GM21786 (cell line): ENCODE measurements around the gene TMEM117.
A peak's percentile ranks its signal among the peaks of the same experiment; 100 is the strongest.
"Not testable (repeated sequence)": the region's sequence is repeated elsewhere in the genome, so short reads cannot be mapped to it uniquely, and the experiment has no call there.

ENCODE experiments used
- ATAC-seq: cut with Tn5 transposase; IDR thresholded peaks from one replicate; pipeline ENCODE4 v1.9.1; 2021; ENCODE audit not compliant: unreplicated experiment

The TMEM117 gene

DNA sequence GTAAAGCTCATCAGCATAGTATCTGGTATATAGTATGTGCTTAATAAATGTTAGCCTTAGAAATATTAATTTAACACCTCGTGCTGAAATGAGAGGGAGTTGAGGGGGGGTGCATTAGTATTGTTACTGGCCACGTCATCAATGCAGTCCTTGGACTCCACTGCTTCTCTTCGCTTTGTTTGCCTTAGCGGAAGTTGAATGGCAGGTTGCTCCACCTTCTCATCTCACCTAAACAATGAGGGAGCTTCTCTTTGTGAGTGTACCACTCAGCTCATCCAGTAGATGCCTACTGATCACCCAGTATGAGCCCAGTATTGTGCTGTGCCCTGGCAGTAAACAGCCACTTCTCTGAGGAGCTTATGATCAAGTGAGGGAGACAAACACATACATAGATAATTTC is 4.5 kb downstream of the TMEM117 start:
- ATAC-seq = no peak

DNA sequence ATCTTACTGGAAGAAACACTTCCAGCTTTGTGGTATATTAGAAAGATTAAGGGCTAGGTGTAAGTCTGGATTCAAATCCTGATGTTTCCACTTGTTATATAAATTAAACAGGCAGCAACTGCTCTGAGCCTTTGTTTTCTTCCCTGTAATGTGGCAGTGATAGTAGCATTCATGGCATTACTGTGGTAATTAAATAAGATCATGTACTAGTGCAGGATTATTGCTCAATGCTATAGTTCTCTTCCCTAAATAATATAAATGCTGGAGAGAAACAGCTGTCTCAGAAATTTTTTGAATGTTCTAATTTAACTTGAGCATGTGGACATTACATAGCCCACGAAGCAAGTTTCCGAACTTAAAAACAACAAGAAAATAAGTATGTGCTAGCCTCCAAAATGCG is 5.4 kb downstream of the TMEM117 start:
- no peak for ATAC-seq

DNA sequence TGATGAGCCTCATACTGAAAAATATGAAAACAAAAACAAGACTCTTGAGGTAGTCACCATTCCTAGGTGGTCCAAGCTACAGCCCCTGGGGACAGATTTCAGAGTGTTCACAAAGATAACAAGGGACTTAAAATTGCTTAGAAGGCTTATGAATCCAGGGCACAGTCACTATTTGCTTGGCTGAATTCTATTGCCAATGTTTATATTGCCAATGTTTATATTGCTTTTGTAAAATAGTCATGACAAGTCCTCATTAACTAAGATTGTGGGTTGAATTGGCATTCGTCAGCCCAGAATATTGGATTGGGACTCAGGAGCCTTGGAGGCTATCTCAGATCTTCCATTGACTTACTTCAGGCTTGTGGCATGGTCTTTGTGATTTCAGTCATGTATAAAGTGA is 6.4 kb downstream of the TMEM117 start:
- no peak for ATAC-seq

DNA sequence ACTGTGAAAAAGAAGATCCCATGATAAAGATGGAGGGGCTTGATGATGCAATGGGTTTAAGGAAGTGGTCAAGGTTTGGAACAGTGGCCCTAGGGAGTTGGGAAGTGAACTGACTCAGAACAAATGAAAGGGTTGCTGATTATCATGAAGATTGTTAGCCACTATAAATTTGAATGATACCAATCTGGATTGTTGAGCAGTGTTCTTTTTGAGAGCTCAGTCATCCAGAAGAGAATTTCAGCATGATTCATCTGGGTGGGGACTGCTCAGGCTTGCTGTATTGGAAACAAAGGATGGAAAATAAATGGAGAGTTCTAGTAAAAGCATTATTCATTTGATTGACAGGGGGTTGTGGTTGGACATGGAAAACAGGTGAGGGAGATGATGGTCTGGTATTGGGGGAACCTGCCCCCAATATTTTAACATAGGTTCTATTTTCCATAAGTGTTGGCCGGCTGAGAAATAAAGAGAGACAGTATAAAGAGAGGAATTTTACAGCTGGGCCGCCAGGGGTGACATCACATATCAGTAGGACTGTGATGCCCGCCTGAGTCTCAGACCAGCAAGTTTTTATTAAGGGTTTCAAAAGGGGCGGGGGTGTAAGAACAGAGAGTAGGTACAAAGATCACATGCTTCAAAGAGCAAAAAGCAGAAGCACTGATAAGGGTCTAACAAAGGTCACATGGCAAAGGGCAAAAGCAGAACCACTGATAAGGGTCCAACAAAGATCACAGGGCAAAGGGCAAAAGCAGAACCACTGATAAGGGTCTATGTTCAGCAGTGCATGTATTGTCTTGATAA is 11.7 kb downstream of the TMEM117 start:
- ATAC-seq = not testable (repeated sequence)

DNA sequence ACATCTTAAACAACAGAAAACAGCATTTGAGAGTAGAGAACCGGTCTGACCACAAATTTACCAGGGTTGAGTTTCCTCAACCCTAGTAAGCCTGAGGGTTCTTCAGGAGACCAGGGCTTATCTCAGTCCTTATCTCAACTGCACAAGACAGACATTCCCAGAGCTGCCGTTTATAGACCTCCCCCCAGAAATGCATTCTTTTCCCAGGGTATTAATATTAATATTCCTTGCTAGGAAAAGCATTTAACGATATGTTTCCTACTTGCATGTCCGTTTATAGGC is 12.3 kb downstream of the TMEM117 start:
- ATAC-seq = no peak

DNA sequence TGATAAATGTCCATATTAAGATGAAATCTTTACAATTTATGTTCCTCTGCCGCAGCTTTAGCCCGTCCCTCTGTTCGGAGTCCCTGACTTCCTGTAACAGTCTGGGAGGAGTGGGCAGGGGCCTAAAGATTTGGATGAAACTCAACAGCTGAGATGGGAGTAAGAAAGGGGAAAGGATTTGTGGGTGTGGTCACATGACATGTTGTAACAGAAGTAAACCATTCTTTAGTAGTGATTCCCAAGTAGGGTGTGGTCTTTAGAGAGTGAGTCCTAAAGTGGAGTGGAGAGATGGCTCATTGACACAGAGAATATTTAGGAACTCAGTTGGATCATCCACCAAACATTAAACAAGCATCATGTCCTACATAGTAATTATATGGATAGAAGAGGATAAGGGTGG is 12.9 kb downstream of the TMEM117 start:
- ATAC-seq = no peak

DNA sequence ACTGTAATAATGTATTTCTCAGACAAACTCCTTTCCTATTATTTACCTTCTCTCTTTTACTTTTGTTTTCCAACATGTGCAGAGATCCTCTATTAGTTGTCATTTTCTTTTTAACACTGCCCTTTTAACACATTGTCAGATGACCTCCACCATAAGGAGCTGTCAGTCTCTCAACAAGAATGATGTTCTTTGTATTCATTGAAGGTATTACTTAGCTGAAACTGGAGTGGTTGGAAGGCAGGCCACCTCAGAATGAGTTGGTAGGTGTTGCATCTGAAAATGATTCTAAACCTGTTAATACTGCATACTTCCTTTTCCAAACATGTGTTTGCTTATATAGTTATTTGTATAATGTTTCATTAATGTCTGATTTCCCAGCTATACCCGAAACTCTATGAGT is 16.9 kb downstream of the TMEM117 start:
- ATAC-seq = peak; percentile 66

DNA sequence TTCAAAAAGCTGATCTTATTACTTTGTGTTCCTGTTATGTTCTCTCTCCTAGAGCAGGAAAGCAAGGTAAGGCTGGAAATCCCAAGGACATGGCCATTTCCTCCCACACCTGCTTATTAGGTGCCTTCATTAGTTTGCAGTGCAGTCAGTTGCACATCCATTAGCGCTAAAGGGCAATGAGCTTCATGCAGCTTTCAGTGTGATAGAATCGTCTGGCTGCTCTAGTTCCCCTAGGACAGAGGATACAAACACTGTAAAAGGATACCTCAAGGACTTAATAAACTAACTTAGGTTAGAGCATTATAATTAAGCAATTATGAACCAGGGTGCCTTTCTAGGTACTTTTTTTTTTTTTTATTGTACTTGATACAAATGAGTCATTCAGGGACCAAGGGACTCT is 21.1 kb downstream of the TMEM117 start:
- ATAC-seq = no peak

DNA sequence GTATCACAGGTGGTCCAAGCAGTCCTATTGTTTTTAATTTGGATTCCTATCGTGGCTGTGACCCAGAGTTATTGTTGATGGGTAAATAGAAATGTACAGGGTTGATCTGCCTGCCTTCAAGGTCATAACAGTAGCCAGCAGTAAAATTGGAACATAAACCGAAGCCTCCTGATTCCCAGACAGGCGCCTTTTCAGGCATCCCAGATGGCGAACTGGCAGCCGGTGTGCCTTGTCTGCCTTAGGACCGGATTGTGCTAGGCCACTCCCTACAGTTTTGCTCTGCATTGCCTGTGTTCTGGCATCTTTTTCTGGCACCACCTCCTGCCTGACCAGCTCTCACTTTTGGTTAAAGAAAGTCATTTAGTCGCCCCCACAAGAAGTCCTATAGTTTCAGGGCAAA is 22.2 kb downstream of the TMEM117 start:
- ATAC-seq = no peak

DNA sequence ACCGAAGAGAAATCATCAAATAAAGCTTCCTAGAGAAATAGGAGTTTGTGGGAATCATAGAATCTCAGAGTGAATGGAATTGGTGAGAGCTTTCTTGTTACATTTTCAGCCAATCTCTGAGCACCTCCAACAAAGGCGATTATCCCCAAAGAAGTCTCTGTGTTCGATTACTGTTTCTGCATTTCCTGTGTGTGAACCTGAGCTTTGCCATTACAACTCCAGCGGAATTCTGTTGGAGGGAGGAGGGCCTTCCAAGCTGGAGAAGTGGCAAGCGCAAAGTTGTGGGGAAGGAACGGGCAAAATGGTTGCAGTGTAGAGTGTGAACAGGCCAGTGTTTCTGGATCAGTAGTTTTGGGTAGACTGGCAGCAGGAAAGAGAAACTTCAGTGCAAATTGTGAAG is 23.1 kb downstream of the TMEM117 start:
- no peak for ATAC-seq

DNA sequence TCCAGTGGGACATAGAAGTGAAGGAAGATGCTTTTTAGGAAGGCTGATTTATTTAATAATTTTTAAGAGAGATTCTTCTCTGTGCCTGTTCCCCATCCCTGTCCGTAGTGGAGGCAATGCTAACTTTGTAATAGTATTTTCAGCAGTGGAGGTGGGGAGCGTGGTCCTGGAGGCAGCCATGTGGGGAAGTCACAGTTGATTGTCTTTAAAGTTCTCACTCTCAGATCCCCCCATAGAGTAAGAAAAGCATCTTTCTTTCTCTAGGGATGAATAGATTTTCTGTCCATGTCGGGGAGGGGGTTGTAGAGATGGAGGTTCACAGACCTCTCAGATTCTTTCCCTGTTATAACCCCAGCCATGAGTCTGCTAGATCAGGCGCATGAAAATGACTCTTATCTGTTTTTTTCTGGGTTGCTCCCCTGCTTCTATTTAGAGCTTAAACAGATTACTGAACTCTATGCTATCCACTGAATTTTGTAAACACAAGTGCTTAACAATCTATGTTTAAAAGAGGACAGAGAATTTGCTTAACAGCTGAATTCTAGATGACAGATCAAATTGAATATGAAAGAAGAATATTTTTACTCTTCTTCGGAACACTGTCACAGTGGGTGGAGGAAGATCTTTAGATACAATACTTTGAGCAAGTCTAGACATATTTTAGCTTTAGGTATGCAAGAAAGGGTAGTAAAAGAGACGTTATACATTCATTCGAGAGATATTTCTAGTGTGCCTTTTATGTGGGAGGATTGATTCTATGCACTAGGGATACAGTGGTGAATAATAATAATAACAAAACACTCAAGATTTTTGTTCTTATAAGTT is 25.3 kb downstream of the TMEM117 start:
- ATAC-seq = no peak

DNA sequence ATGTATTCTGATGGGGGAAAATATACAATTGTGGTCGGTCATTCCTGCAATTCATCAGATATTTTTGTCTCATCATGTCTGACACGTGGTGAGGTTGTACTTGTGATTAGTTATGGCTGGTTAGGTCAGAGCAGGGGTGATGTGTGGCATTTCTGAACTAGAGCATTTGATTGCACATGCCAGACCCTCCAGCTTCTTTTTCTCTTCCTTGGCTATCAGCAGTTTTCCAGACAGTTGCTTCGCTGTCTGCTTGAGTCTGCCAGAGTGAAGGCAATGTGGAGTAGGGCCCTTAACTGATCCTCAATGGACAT is 25.9 kb downstream of the TMEM117 start:
- ATAC-seq = no peak

DNA sequence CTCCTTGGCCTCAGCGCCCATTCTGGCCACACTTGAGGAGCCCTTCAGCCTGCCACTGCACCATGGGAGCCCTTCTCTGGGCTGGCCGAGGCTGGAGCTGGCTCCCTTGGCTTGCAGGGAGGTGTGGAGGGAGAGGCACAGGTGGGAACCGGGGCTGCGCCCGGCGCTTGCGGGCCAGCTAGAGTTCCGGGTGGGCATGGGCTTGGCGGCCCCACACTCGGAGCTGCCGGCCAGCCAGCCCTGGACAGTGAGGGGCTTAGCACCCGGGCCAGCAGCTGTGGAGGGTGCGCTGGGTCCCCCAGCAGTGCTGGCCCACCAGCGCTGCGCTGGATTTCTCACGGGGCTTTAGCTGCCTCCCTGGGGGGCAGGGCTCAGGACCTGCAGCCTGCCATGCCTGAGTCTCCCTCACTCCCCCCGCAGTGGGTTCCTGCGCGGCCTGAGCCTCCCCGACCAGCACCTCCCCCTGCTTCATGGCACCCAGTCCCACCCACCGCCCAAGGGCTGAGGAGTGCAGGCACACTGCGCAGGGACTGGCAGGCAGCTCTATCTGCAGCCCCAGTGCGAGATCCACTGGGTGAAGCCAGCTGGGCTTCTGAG is 28.0 kb downstream of the TMEM117 start:
- ATAC-seq = no peak

DNA sequence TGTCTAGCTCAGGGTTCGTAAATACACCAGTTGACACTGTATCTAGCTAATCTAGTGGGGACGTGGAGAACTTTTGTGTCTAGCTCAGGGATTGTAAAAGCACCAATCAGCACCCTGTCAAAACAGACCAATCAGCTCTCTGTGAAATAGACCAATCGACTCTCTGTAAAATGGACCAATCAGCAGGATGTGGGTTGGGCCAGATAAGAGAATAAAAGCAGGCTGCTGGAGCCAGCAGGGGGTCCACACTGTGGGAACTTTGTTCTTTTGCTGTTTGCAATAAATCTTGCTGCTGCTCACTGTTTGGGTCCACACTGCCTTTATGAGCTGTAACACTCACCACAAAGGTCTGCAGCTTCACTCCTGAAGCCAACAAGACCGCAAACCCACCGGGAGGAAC is 28.7 kb downstream of the TMEM117 start:
- not testable (repeated sequence) for ATAC-seq

DNA sequence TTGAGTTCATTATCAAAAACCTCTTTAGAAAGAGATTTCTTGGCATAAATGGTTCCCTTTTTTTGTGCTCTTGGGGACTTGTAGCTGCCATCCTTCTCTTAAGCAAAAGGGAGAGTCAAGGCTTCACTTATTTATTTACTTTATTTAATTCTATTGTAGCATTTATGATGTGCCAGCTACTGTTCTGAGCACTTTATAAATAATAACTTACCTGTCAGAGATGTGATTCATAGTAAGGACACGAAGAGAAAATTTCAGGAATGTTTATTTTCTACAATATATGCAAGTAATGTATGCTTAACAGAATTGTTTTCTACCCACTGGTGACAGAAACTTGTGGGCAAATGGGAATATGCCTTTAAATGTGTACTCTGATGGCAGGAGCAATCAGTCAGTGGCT is 33.3 kb downstream of the TMEM117 start:
- ATAC-seq = no peak

DNA sequence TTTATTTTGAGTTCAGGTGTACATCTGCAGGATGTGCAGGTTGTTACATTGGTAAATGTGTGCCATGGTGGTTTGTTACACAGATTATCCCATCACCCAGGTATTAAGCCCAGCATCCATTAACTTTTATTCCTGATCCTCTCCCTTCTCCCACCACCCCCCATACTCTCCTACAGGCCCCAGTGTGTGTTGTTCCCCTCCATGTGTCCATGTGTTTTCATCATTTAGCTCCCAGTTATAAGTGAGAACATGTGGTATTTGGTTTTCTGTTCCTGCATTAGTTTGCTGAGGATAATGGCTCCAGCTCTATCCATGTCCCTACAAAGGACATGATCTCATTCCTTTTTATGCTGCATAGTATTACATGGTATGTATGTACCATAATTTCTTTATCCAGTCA is 33.9 kb downstream of the TMEM117 start:
- ATAC-seq = not testable (repeated sequence)

DNA sequence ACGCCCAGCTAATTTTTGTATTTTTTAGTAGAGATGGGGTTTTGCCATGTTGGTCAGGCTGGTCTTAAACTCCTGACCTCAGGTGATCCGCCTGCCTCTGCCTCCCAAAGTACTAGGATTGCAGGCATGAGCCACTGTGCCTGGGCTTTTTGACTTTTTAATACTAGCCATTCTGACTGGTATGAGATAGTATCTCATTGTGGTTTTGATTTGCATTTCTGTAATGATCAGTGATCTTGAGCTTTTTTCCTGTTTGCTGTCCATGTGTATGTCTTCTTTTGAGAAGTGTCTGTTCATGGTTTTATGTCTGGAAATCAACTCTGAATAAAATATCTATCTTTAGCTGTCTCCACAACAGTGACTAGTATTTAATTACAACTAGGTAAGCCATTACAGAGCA is 35.4 kb downstream of the TMEM117 start:
- not testable (repeated sequence) for ATAC-seq

DNA sequence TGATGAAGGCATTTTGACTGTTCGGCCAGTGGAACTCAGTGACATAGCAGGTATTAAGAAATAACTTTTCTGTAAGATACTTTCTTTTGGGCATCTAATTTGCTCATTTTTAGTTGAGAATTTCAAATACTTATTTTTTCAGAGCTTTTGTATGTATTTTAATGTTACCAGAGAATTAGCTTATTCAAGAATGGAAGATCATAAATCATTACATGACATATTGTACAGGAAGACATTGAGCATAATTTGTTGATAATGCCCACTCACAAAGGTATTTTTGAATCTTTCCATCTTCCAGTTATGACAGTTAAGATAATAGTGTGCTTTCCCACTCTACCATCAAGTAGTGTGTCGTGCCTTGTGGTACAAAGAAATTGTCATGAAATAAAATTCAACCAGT is 36.5 kb downstream of the TMEM117 start:
- ATAC-seq = no peak

DNA sequence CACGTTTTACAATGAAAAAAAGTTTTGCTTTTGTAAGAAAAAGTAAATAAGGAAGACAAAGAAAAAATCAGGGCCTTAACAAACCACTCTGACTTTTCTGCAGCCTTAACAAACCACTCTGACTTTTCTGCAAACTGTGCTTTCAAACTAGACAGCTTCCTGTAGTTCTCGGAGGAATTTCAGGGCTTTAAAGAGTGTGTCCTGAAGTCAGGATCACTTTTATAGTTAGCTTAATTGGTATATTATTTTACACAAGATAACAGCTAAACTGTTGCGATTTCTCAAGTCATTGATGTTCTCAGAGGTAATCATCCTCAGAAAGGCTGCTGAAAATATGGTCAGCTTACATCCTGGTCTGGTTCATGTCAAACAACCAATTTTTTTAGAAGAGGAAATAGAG is 42.2 kb downstream of the TMEM117 start:
- no peak for ATAC-seq

DNA sequence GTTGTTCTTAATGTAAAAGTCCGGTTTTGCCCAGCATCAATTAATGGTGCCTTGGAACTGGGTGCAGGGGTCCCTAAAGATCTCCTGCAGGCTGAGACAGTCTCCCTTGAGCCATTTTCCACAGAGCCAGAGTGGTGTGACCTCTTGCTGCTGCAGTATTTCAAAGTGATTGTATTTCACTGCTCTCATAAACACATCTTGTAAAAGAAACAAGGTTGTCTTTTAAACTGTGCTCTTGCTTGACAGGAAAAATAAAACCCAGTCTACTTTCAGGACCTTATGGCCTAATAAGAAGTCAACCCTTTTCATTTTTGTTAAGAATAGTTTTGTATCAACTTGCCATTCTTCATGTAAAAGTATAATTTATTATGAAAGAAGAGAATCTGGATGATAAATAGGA is 44.7 kb downstream of the TMEM117 start:
- ATAC-seq = no peak

DNA sequence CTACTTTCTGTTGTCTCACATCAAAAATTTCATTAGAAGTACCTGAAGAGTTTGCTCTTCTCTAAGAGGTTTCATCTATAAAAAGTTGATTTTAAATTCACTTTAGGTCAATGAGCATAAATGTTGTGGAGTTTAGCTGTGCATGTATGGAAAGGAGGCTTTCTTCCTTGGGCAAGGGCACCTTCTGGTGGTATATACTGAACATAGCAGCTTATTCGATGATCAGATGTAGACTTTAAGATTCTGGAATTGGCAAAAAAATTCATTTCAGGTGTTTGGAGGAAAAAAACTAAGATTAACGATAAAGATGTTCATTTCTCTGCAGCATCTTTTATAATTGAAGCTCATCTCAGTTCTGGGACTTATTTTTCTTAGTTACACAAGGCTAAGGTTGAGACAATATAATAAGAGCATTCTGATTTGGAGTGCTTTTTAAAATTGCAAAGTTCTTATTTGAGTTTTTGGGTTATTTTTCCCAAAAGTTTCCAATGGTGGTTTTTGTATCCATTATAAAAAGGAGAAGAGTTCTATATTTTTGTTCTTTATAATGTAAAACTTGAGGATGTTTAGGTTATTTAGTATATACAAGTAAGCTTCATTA is 46.8 kb downstream of the TMEM117 start:
- peak; percentile 86 for ATAC-seq

DNA sequence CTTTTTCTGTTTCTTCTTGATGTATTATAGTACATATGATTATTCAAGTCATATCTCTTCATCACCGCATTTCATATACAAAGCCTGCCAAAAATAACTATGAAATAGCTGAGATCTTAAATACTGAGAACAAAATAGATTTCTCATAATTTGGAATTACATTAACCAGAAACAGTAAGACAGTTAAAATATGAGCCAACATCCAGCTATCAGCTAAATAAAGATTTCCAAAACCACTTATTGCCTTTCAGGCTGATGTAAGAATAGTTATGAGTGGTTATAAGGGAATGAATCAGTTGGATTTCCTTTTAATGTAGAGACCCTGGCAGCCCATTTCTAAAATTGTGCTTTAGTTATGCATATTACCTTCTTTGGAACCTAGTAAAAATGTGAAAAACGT is 47.4 kb downstream of the TMEM117 start:
- ATAC-seq = no peak
